IMR-90 (cell line): ENCODE measurements around the gene ATG5. TPM values are rescaled to one million over a fixed set of nuclear protein-coding genes. Genes with fewer than 3 reads are reported as not detected.

Source experiments
- ATAC-seq: fragments of 200-7000 bp; cut with Tn5 transposase; 2 replicates; pipeline ENCODE4 v1.9.1; 2020; ENCODE audit warnings: low read depth, mild to moderate bottlenecking, moderate library complexity
- BruUV-seq: library from RNA; stranded (reverse); fragments of 400-500 nt; replicated peaks from 2 replicates; lab custom pipeline; 2021; lab: Mats Ljungman, UMichigan
- CTCF ChIA-PET: fragments of 300-600 bp; formaldehyde crosslinking; extraction: SDS; loops from one replicate; lab custom pipeline; 2021; ENCODE audit warnings: antibody characterized with exemption; lab: Yijun Ruan, JAX
- POLR2A ChIA-PET: fragments of 300-600 bp; sonication (Branson Sonifier 250); formaldehyde crosslinking; loops from one replicate; lab custom pipeline; 2022; ENCODE audit warnings: antibody characterized with exemption; ENCODE audit not compliant: unreplicated experiment; lab: Charles Lee
- DNase-seq: peaks from one replicate; pipeline ENCODE4 v3.0.0; 2013
- H2AFZ ChIP-seq: replicated peaks from 2 replicates; pipeline ENCODE3; 2013; ENCODE audit warnings: low read length, mild to moderate bottlenecking; ENCODE audit not compliant: poor library complexity
- H2AK5ac ChIP-seq: 2 replicates; pipeline ENCODE4 v1.6.1; 2013; ENCODE audit warnings: low read depth, low read length, inconsistent platforms
- H2AK9ac ChIP-seq: replicated peaks from 2 replicates; pipeline ENCODE3; 2013; ENCODE audit warnings: mild to moderate bottlenecking, low read depth, low read length, moderate library complexity; ENCODE audit not compliant: poor library complexity
- H2BK120ac ChIP-seq: 2 replicates; pipeline ENCODE4 v1.6.1; 2013; ENCODE audit warnings: low read depth, low read length, inconsistent platforms
- H2BK15ac ChIP-seq: 3 replicates; pipeline ENCODE4 v1.6.1; 2013; ENCODE audit warnings: low read depth, low read length, inconsistent platforms
- H2BK20ac ChIP-seq: 2 replicates; pipeline ENCODE4 v1.6.1; 2013; ENCODE audit warnings: low read depth, mild to moderate bottlenecking, inconsistent platforms, low read length, moderate library complexity
- H2BK5ac ChIP-seq: 2 replicates; pipeline ENCODE4 v1.6.1; 2013; ENCODE audit warnings: mild to moderate bottlenecking, low read depth, low read length, inconsistent platforms; ENCODE audit not compliant: poor library complexity, severe bottlenecking
- H3K14ac ChIP-seq: replicated peaks from 2 replicates; pipeline ENCODE4 v1.6.1; 2013; ENCODE audit warnings: low read depth, low read length, inconsistent platforms
- H3K18ac ChIP-seq: 2 replicates; pipeline ENCODE4 v1.6.1; 2013; ENCODE audit warnings: low read depth, low read length, control low read depth
- H3K23ac ChIP-seq: 2 replicates; pipeline ENCODE4 v1.6.1; 2013; ENCODE audit warnings: low read depth, low read length, inconsistent platforms
- H3K27ac ChIP-seq: 2 replicates; pipeline ENCODE4 v1.5.1; 2013; ENCODE audit warnings: mild to moderate bottlenecking, control low read depth, low read length; ENCODE audit not compliant: insufficient read depth
- H3K27me3 ChIP-seq: 2 replicates; pipeline ENCODE4 v1.6.1; 2013; ENCODE audit warnings: low read length; ENCODE audit not compliant: control insufficient read depth, insufficient read depth
- H3K36me3 ChIP-seq: 2 replicates; pipeline ENCODE4 v1.6.1; 2013; ENCODE audit warnings: low read length, mixed read lengths; ENCODE audit not compliant: control insufficient read depth, insufficient read depth
- H3K4ac ChIP-seq: 2 replicates; pipeline ENCODE4 v1.6.1; 2013; ENCODE audit warnings: low read depth, low read length, inconsistent platforms
- H3K4me1 ChIP-seq: 2 replicates; pipeline ENCODE4 v1.6.1; 2013; ENCODE audit warnings: low read length, mixed read lengths; ENCODE audit not compliant: control insufficient read depth, insufficient read depth
- H3K4me2 ChIP-seq: 2 replicates; pipeline ENCODE4 v1.6.1; 2013; ENCODE audit warnings: low read depth, mild to moderate bottlenecking, control low read depth, low read length, moderate library complexity
- H3K4me3 ChIP-seq: 2 replicates; pipeline ENCODE4 v1.5.1; 2013; ENCODE audit warnings: low read depth, mild to moderate bottlenecking, control low read depth, low read length, moderate library complexity; ENCODE audit not compliant: insufficient read depth
- H3K56ac ChIP-seq: 2 replicates; pipeline ENCODE4 v1.6.1; 2013; ENCODE audit warnings: low read length, inconsistent platforms; ENCODE audit not compliant: insufficient read depth; ENCODE audit errors: extremely low read depth
- H3K79me1 ChIP-seq, 2 experiments: 2 replicates each; pipeline ENCODE4 v1.6.1; 2013; ENCODE audit warnings: low read length in 2 of 2, inconsistent platforms in 1 of 2, low read depth in 1 of 2
- H3K9ac ChIP-seq: 2 replicates; pipeline ENCODE4 v1.6.1; 2013; ENCODE audit warnings: low read depth, low read length, control low read depth
- H3K9me1 ChIP-seq: 2 replicates; pipeline ENCODE4 v1.6.1; 2013; ENCODE audit warnings: low read length, inconsistent platforms; ENCODE audit not compliant: insufficient read depth
- H3K9me3 ChIP-seq: 2 replicates; pipeline ENCODE4 v1.6.1; 2013; ENCODE audit warnings: low read length; ENCODE audit not compliant: control insufficient read depth, insufficient read depth
- H4K20me1 ChIP-seq: 2 replicates; pipeline ENCODE4 v1.6.1; 2013; ENCODE audit warnings: low read length, inconsistent platforms; ENCODE audit not compliant: insufficient read depth
- H4K5ac ChIP-seq: 2 replicates; pipeline ENCODE4 v1.6.1; 2013; ENCODE audit warnings: mild to moderate bottlenecking, low read depth, low read length, control low read depth
- H4K8ac ChIP-seq, 2 experiments: 2 replicates each; pipeline ENCODE4 v1.6.1; 2013; ENCODE audit warnings: low read depth in 2 of 2, low read length in 2 of 2, control low read depth in 1 of 2, inconsistent platforms in 1 of 2
- H4K91ac ChIP-seq: 2 replicates; pipeline ENCODE4 v1.6.1; 2013; ENCODE audit warnings: low read depth, low read length, inconsistent platforms; ENCODE audit not compliant: insufficient read depth
- BHLHE40 ChIP-seq: fragments of 150-350 bp; IDR thresholded peaks from 2 replicates; pipeline ENCODE4 v1.6.1; 2016; ENCODE audit warnings: mild to moderate bottlenecking, low read depth, low read length
- CHD1 ChIP-seq: IDR thresholded peaks from 2 replicates; pipeline ENCODE4 v1.6.1; 2012; ENCODE audit warnings: low read depth, low read length, improper control_type of control experiment
- CTCF ChIP-seq: conservative IDR thresholded peaks from 2 replicates; pipeline ENCODE4 v1.5.1; 2012; ENCODE audit warnings: mild to moderate bottlenecking, low read depth, low read length, improper control_type of control experiment
- ELK1 ChIP-seq: fragments of 150-350 bp; IDR thresholded peaks from 2 replicates; pipeline ENCODE4 v1.6.1; 2016; ENCODE audit warnings: low read depth, mild to moderate bottlenecking, low read length, moderate library complexity, borderline replicate concordance
- FOS ChIP-seq: fragments of 150-350 bp; IDR thresholded peaks from 2 replicates; pipeline ENCODE4 v1.6.1; 2016; ENCODE audit warnings: low read depth, low read length
- MAZ ChIP-seq: IDR thresholded peaks from 2 replicates; pipeline ENCODE4 v1.6.1; 2012; ENCODE audit warnings: low read depth, mild to moderate bottlenecking, low read length, improper control_type of control experiment, moderate library complexity, borderline replicate concordance
- RFX5 ChIP-seq: IDR thresholded peaks from 2 replicates; pipeline ENCODE4 v1.8.0; 2012; ENCODE audit warnings: low read depth, mild to moderate bottlenecking, low read length, moderate library complexity
- WGBS, 2 experiments: methylation state at CpG; one replicate each; pipeline versions ENCODE4 v1.1.5 to v1.1.7; 2013; ENCODE audit warnings: missing lambda C conversion rate in 2 of 2; ENCODE audit not compliant: insufficient read length in 1 of 2; ENCODE audit errors: extremely low coverage in 2 of 2; 5-methylcytosine and 5-hydroxymethylcytosine counted together
- dilution Hi-C: fragments of 300-500 bp; cut with HindIII; formaldehyde crosslinking; loops from one replicate; pipeline ENCODE4 v1.14.3; 2018; ENCODE audit warnings: low sequenced_read_pairs; ENCODE audit not compliant: unreplicated experiment
- in situ Hi-C: fragments of 300-500 bp; cut with MboI; formaldehyde crosslinking; loops from 3 replicates; pipeline ENCODE4 v1.14.3; 2019; ENCODE audit warnings: low sequenced_read_pairs, inconsistent platforms, mixed read lengths
- intact Hi-C: fragments of 100-400 bp; cut with micrococcal nuclease; formaldehyde crosslinking; loops from 2 replicates; pipeline ENCODE4 v1.10.0; 2022
- polyA plus RNA-seq, 3 experiments: library from polyadenylated mRNA; depleted of rRNA; stranded (reverse); fragments of >200 nt; gene quantifications; 2 replicates each; pipeline ENCODE4 v1.2.3, GENCODE V29; 2012; ENCODE audit warnings: low replicate concordance in 1 of 3
- total RNA-seq: library from RNA; depleted of rRNA; stranded (reverse); fragments of >200 nt; gene quantifications from 2 replicates; pipeline ENCODE4 v1.2.3, GENCODE V29; 2012
- TF ChIP-seq, protein P1 (sequence below): fragments of 150-350 bp; IDR thresholded peaks from 2 replicates; pipeline ENCODE4 v1.6.1; 2017; ENCODE audit warnings: mild to moderate bottlenecking, antibody characterized with exemption, low read length, low read depth

ATG5 gene
- total and polyA plus RNA-seq, 2 of the 4 experiments (the other 2 are of a cell fraction) = 13.5 to 28.0 TPM

DNA sequence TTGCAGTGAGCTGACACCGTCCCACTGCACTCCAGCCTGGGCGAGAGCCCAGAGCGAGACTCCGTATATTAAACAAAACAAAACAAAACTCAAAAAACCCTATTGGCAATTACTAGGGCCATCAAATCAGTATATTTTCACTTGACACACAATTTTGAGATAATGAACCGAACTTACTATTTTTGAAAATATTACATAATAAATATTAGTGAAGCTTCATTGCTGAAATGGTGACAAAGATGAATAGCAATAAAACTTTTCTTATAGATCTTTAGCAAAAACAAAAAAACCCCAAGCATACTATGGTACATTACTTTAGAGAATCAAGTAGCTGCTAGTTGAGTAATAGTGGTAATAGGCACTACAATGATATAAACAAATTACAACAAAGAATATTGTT lies 113.0 kb downstream of the ATG5 start:
- no TSS peak for BruUV-seq
- no peaks in the 10 kb centered on the region for H3K36me3 ChIP-seq
- ChIA-PET POLR2A (interaction anchor here (0.5 kb wide), 1 partner anchor 25 kb away, joined by 3 read pairs; no protein-coding TSS in a partner anchor), CTCF (interaction anchor here (1.0 kb wide), 1 partner anchor 11 kb away, joined by 7 read pairs; no protein-coding TSS in a partner anchor)
- H3K23ac ChIP-seq = no peak overlapping the region
- no peak overlapping the region for H2AK5ac ChIP-seq
- H3K9ac ChIP-seq = no peak overlapping the region
- H3K14ac ChIP-seq = no peak overlapping the region
- no peak overlapping the region for H2AFZ ChIP-seq
- no peak overlapping the region for H2AK9ac ChIP-seq
- WGBS, 2 experiments = no CpG with 5 or more reads among the region's 5 CpGs
- H3K4ac ChIP-seq = no peak overlapping the region
- H3K9me1 ChIP-seq = no peaks in the 10 kb centered on the region; the same call in none of the 2 replicates
- intact Hi-C loops (no loop called here), in situ Hi-C loops (no loop called here), dilution Hi-C loops (no loop called here)
- no peaks in the 10 kb centered on the region for H4K20me1 ChIP-seq
- H3K56ac ChIP-seq = no peak overlapping the region
- no peaks in the 10 kb centered on the region for H3K27me3 ChIP-seq
- no peak overlapping the region for H4K91ac ChIP-seq
- H3K4me1 ChIP-seq = peaks cover 2% of the 10 kb centered on the region; the same call in 1 of the 2 replicates
- H2BK20ac ChIP-seq = no peak overlapping the region
- no peak overlapping the region for H4K5ac ChIP-seq
- no peak overlapping the region for H2BK15ac ChIP-seq
- no peak overlapping the region for H3K27ac ChIP-seq
- H2BK120ac ChIP-seq = no peak overlapping the region
- no peak overlapping the region for H3K4me3 ChIP-seq
- H4K8ac ChIP-seq = no peak overlapping the region
- no peak for DNase-seq
- no peak overlapping the region for H2BK5ac ChIP-seq
- no peak overlapping the region for H3K18ac ChIP-seq
- no peak for ATAC-seq
- H3K79me1 ChIP-seq = peaks cover 11 to 18% of the 10 kb centered on the region in 2 experiments
- no peak overlapping the region for H3K4me2 ChIP-seq
- TF ChIP-seq CTCF = no peak
- no peak for TF ChIP-seq FOS
- TF ChIP-seq ELK1 = no peak
- TF ChIP-seq CHD1 = no peak
- no peak for TF ChIP-seq RFX5
- no peak for TF ChIP-seq MAZ
- TF ChIP-seq, protein P1, sequence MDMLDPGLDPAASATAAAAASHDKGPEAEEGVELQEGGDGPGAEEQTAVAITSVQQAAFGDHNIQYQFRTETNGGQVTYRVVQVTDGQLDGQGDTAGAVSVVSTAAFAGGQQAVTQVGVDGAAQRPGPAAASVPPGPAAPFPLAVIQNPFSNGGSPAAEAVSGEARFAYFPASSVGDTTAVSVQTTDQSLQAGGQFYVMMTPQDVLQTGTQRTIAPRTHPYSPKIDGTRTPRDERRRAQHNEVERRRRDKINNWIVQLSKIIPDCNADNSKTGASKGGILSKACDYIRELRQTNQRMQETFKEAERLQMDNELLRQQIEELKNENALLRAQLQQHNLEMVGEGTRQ = no peak
- TF ChIP-seq BHLHE40 = no peak
- H3K9me3 ChIP-seq = no peaks in the 10 kb centered on the region
